ENCODE results near the gene EMILIN2. TPM values are rescaled to one million over a fixed set of nuclear protein-coding genes. Genes with fewer than 3 reads are reported as not detected.

Gene EMILIN2
- total RNA-seq, 6 donors from 2014 or later = 31.9 to 59.2 (median 43.6) TPM

DNA sequence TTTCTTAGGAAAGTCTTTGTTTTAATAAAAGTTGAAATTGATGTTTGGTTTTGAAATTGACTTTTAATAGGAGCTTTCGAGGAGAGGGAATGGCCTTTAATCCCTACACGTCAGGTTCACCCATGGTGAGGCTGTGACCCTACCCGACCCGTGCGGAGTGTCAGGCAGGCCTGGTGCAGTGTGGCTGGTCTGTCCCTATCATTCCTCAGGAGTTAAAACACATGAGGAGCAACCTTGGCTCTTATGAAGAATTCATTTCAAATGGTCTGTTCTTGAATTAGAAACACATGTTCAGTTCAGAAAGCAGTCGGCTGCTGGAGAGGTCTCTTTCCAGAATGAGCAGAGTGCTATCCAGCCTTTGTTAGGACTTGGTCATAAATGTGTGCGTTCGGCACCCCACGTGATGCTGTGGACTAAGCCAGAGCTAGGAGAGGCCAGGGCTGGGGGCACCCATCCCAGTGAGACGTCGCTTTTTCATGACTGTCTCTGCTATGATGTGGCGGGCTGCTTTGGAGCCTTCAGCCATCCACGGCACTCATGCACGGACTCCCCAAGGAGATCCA is 54.7 kb downstream of the EMILIN2 start:
- no peaks in the 10 kb centered on the region for H3K36me3 ChIP-seq
- no peak overlapping the region for H3K27ac ChIP-seq
- H3K4me1 ChIP-seq = peaks cover 24 to 43% (median 29%) of the 10 kb centered on the region in 4 donors
- H3K9me3 ChIP-seq = no peaks in the 10 kb centered on the region
- peak in 1 of 2 donors; percentile 40 for ATAC-seq (ENCODE audit: low FRiP score in 2 of 2)
- TF ChIP-seq POLR2AphosphoS5 (IDR thresholded peaks at IDR 0.05) (no peak), POLR2A (IDR thresholded peaks at IDR 0.05) (no peak), CTCF (IDR thresholded peaks at IDR 0.05) (no peak), EP300 (IDR thresholded peaks at IDR 0.05) (no peak)
- H3K4me3 ChIP-seq = no peak overlapping the region
- no peaks in the 10 kb centered on the region for H3K27me3 ChIP-seq
- 78 to 85% methylated on average over 14 of the region's 14 CpGs for WGBS, 2 donors
- DNase-seq = peak in 1 of 2 donors; percentile 17

- Histone ChIP-seq H3K9me3 (no peaks in the 10 kb centered on the region), H3K36me3 (no peaks in the 10 kb centered on the region), H3K4me3 (no peak overlapping the region), H3K4me1 (peaks cover 28 to 51% (median 34%) of the 10 kb centered on the region in 4 donors), H3K27me3 (no peaks in the 10 kb centered on the region), H3K27ac (peak overlapping the region in 1 of 4 donors; percentile 25)
- DNase-seq (no peak), ATAC-seq (ENCODE audit: low FRiP score in 2 of 2) (no peak)
- WGBS, 2 donors = 86 to 90% methylated on average over 7 of the region's 7 CpGs
- TF ChIP-seq EP300 (IDR thresholded peaks at IDR 0.05) (no peak), CTCF (IDR thresholded peaks at IDR 0.05) (no peak)
These were observed 55.5 kb downstream of the EMILIN2 start for GRCh38 chr18:2902327-2902726.

GRCh38 chr18:2903006-2903405 is 56.2 kb downstream of the EMILIN2 start:
- Histone ChIP-seq H3K4me1 (peaks cover 31 to 55% (median 37%) of the 10 kb centered on the region in 4 donors), H3K36me3 (no peaks in the 10 kb centered on the region), H3K4me3 (no peak overlapping the region), H3K27ac (peak overlapping the region in 1 of 4 donors; percentile 25), H3K27me3 (no peaks in the 10 kb centered on the region), H3K9me3 (no peaks in the 10 kb centered on the region)
- 11 to 23% methylated on average over 5 of the region's 5 CpGs for WGBS, 2 donors
- ATAC-seq (ENCODE audit: low FRiP score in 2 of 2) (peak in 1 of 2 donors; percentile 65), DNase-seq (no peak)
- TF ChIP-seq CTCF (IDR thresholded peaks at IDR 0.05) = no peak
- TF ChIP-seq POLR2A (IDR thresholded peaks at IDR 0.05) = no peak
- no peak for TF ChIP-seq EP300 (IDR thresholded peaks at IDR 0.05)
- no peak for TF ChIP-seq POLR2AphosphoS5 (IDR thresholded peaks at IDR 0.05)

DNA sequence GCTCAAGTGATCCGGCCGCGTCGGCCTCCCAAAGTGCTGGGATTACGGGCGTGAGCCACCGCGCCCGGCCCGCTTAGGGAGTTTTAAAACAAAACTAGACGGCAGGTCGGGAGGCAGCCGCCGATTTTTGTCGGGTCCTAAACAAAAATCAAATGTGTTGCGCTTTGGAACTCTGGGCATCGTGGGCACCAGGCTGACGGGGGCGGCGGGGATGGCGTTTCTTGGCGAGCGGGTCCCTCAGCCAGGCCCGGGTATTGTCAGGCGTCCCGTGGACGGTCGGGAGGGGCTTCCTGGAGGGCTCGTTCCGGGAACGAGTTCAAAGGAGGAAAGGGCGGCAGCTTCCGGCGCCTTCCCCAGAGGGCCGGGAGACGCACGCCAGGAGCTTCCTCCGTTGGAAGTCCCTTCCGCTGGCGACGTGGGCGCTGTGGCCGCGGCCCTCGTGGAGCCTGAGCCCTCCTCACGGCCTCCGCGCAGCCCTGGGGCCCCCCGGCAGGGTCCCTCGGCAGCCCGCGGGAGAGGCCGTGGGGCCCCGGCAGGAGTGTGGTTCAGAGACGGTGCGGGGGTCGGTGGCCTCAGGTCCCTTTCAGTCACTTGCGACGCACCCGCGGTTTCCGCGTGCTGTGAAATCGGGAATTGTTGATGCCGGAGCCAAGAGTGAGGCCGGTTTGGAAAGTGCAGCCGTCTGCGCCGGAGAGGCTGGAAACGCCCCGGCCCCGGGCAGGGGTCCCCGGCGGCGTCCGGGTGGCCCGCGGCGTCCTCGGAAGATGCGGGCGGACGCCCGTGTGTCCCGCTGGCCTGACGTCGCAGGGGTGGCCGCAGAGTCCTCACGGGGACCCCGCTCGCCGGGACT is 59.3 kb downstream of the EMILIN2 start:
- H3K9me3 ChIP-seq = no peaks in the 10 kb centered on the region
- H3K36me3 ChIP-seq = peaks cover 0 to 23% (median 14%) of the 10 kb centered on the region in 4 donors
- no peaks in the 10 kb centered on the region for H3K27me3 ChIP-seq
- peak; percentile 60 to 67 for ATAC-seq (ENCODE audit: low FRiP score in 2 of 2)
- peak overlapping the region; percentile 57 to 76 (median 70) for H3K4me3 ChIP-seq
- WGBS, 2 donors = 17 to 48% methylated on average over 11 to 63 of the region's 92 CpGs
- peak; percentile 77 to 90 for DNase-seq
- H3K4me1 ChIP-seq = peaks cover 24 to 46% (median 30%) of the 10 kb centered on the region in 4 donors
- TF ChIP-seq EP300 (IDR thresholded peaks at IDR 0.05) (peak in 3 of 4 donors; percentile 62 to 87 (median 86)), POLR2A (IDR thresholded peaks at IDR 0.05) (peak in 2 of 4 donors; percentile 46 to 82), POLR2AphosphoS5 (IDR thresholded peaks at IDR 0.05) (peak; percentile 86 to 87), CTCF (IDR thresholded peaks at IDR 0.05) (peak in 1 of 6 experiments; percentile 13)
- peak overlapping the region; percentile 72 to 93 (median 84) for H3K27ac ChIP-seq
